Gastroesophageal sphincter (tissue), 3 donors: ENCODE results near the gene STIL.

ENCODE experiments used
- CTCF ChIP-seq, 4 experiments: fragments of 200-600 bp in 2 of 4; fragments of 450-650 bp in 2 of 4; sonication (generic) in 1 of 4; IDR thresholded peaks; one replicate each; pipeline ENCODE4 v1.5.1; 2017 to 2019; ENCODE audit warnings: antibody characterized with exemption in 4 of 4, mild to moderate bottlenecking in 2 of 4, moderate library complexity in 2 of 4
- EP300 ChIP-seq: sonication (generic); formaldehyde crosslinking; IDR thresholded peaks from one replicate; pipeline ENCODE4 v1.6.1; 2017; ENCODE audit warnings: antibody characterized with exemption, mild to moderate bottlenecking
- POLR2A ChIP-seq, 2 donors: fragments of 450-650 bp; IDR thresholded peaks; one replicate each; pipeline ENCODE4 v1.6.1; 2017; ENCODE audit warnings: antibody characterized with exemption in 2 of 2, mild to moderate bottlenecking in 2 of 2, moderate library complexity in 1 of 2
- POLR2AphosphoS5 ChIP-seq: sonication (generic); formaldehyde crosslinking; IDR thresholded peaks from one replicate; pipeline ENCODE4 v1.6.1; 2017; ENCODE audit warnings: antibody characterized with exemption

DNA sequence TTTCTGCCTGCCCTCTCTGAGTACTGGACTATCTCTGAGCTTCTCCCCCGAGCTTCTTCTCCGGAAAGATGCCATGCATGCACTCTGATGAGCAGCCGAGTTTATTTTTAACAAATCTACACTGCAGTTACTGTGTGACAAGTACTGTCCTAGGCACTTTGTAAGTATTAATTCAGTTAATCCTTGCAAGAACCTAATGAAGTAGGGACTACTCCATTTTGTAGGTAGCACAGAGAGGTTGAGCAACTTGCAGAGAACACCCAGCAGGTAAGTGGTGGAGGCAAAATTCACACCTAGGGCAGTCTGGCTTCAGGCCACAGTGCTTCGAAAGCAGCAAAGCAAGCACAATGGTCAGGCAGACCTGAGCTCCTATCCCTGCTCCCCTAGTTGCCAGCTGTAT lies 78.1 kb downstream of the STIL start:
- TF ChIP-seq POLR2A (IDR thresholded peaks at IDR 0.05), result no peak
- TF ChIP-seq CTCF (IDR thresholded peaks at IDR 0.05), result no peak
- no peak for TF ChIP-seq POLR2AphosphoS5
- no peak for TF ChIP-seq EP300
